Stimulated activated CD4-positive, alpha-beta T cell treated with anti-CD3 and anti-CD28 coated beads, TNF-alpha, amount 100 ng/mL, for 48 hours (primary cell): ENCODE results near the gene SLITRK5.

Experiments
- DNase-seq, 3 donors: peaks; one replicate each; pipeline ENCODE4 v3.0.0-alpha.2; 2020; ENCODE audit warnings: low read depth in 3 of 3

Gene SLITRK5

GRCh38 chr13:87712012-87712411 is 40.8 kb downstream of the SLITRK5 start:
- DNase-seq, result no peak
